Sigmoid colon (tissue), 3 donors: ENCODE measurements around the gene BRD3.

ENCODE experiments used
- POLR2A ChIP-seq, 2 donors: fragments of 450-650 bp; IDR thresholded peaks; one replicate each; pipeline ENCODE4 v1.6.1; 2016; ENCODE audit warnings: antibody characterized with exemption in 2 of 2, mild to moderate bottlenecking in 2 of 2, moderate library complexity in 2 of 2
- TF ChIP-seq, protein P1 (sequence below), 4 experiments: fragments of 450-650 bp in 3 of 4; fragments of 200-600 bp in 1 of 4; IDR thresholded peaks; one replicate each; pipeline ENCODE4 v1.5.1; 2016 to 2019; ENCODE audit warnings: antibody characterized with exemption in 4 of 4, mild to moderate bottlenecking in 3 of 4, moderate library complexity in 2 of 4

DNA sequence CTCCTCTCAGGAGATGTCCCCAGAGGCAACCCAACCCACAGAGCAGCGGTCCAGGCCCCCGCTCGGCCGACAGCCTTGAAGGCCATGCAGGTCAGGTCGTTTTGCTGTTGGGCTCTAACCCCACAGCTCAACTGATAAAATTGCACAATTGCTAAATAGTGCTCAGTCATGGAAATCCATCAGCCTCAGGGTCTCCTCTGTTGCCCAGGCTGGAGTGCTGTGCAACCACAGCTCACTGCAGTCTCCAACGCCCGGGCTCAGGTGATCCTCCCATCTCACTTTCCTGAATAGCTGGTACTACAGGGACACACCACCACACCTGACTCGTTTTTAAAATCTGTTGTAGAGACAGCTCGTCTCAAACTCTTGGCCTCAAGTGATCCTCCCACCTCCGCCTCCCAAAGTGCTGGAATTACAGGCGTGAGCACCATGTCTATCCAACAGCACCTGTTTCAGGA lies 24.3 kb downstream of the BRD3 start:
- TF ChIP-seq, protein P1, sequence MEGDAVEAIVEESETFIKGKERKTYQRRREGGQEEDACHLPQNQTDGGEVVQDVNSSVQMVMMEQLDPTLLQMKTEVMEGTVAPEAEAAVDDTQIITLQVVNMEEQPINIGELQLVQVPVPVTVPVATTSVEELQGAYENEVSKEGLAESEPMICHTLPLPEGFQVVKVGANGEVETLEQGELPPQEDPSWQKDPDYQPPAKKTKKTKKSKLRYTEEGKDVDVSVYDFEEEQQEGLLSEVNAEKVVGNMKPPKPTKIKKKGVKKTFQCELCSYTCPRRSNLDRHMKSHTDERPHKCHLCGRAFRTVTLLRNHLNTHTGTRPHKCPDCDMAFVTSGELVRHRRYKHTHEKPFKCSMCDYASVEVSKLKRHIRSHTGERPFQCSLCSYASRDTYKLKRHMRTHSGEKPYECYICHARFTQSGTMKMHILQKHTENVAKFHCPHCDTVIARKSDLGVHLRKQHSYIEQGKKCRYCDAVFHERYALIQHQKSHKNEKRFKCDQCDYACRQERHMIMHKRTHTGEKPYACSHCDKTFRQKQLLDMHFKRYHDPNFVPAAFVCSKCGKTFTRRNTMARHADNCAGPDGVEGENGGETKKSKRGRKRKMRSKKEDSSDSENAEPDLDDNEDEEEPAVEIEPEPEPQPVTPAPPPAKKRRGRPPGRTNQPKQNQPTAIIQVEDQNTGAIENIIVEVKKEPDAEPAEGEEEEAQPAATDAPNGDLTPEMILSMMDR (IDR thresholded peaks at IDR 0.05) = no peak
- TF ChIP-seq POLR2A (IDR thresholded peaks at IDR 0.05) = no peak
